NB4 (cell line): Measurements from ENCODE around the gene PCARE.

Source experiments
- DNase-seq: peaks from one replicate; pipeline ENCODE4 v3.0.0; 2010; ENCODE audit warnings: low read depth
- H3K4me3 ChIP-seq: one replicate; pipeline ENCODE4 v1.5.1; 2011; ENCODE audit warnings: mild to moderate bottlenecking, low read depth, low read length, moderate library complexity
- CTCF ChIP-seq: IDR thresholded peaks from one replicate; pipeline ENCODE4 v1.5.1; 2012; ENCODE audit warnings: low read depth, low read length
- MAX ChIP-seq: IDR thresholded peaks from 2 replicates; pipeline ENCODE4 v1.6.1; 2011; ENCODE audit warnings: low read depth, low read length
- MYC ChIP-seq: IDR thresholded peaks from 2 replicates; pipeline ENCODE4 v1.6.1; 2011; ENCODE audit warnings: low read depth, low read length
- POLR2A ChIP-seq: IDR thresholded peaks from 2 replicates; pipeline ENCODE4 v1.6.1; 2011; ENCODE audit warnings: mild to moderate bottlenecking; ENCODE audit not compliant: insufficient read length; ENCODE audit errors: extremely low read depth

PCARE gene

GRCh38 chr2:29012211-29012681 is 62.1 kb downstream of the PCARE start:
- peak; percentile 99 for DNase-seq
- TF ChIP-seq CTCF (no peak), MYC (no peak), POLR2A (no peak), MAX (peak; percentile 45; the same call in 1 of the 2 replicates)
- peak overlapping the region; percentile 49 for H3K4me3 ChIP-seq
